ENCODE measurements around the gene PLCG2. TPM values are rescaled to one million over a fixed set of nuclear protein-coding genes. Genes with fewer than 3 reads are reported as not detected.

Gene PLCG2
- total RNA-seq, 1 experiment from 2014 or later: 3.8 TPM

DNA sequence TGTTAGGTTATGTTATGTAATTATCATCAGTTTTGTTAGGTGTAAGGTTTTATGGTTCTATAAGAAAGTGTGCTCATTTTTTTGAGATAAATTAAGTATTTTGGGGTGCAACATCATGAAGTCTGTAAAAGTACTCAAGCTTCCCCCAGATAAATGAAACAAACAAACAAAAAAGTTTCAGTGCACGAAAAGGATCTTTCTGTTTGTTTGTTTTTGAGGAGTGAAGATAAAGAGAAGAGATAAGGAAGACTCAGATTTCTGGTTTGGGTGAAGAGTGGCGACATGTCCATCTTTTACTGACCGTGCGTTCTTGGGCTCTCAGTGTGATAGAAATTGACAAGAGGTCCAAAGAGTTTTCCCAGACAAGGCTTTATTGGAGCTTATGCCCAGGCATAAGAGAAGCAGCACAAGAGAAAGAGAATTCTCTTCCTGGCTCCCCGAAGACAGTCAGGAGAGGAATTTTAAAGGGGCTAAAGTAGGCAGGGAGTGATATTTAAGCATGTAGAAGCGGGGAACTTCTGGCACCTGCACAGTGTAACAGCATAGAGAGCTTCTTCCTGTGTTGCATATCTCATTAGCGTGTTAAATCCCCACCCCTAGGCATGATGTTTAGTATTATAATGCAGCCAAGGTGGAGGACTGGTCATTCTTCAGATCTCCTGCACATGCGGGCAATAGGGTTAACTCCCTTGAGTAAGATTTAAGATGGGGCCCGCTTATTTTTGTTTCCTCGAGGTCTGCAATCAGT, 71.3 kb downstream of the PLCG2 start:
- DNase-seq (ENCODE audit: low read depth, low spot score): no peak

DNA sequence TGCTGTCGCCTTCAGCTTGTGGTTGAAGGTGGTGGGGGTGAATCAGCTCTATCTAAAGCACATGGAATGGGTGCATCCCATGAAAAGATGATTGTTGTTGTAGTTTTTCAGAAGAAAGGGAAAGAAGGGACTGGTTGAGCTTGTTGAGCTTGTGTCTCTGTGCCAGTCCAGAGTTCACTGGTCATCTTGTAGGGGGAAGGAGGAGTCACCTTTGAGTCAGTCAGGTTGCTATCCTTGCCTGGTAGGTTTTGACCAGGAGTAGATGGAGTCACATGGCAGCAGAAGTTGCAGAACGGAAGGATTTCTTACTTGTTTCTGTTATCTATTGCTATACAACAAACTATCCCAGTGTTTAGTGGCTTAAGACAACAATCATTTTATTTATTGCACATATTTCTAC, 73.3 kb downstream of the PLCG2 start:
- DNase-seq (ENCODE audit: low read depth, low spot score): no peak
- in situ Hi-C loops (cut with HindIII; ENCODE audit: low pct_unique_long_range_greater_than_20kb, low sequenced_read_pairs): no loop called here

More for the DNA sequence above, 71.3 kb downstream of the PLCG2 start:
- in situ Hi-C loops (cut with HindIII; ENCODE audit: low pct_unique_long_range_greater_than_20kb, low sequenced_read_pairs): no loop called here

DNA sequence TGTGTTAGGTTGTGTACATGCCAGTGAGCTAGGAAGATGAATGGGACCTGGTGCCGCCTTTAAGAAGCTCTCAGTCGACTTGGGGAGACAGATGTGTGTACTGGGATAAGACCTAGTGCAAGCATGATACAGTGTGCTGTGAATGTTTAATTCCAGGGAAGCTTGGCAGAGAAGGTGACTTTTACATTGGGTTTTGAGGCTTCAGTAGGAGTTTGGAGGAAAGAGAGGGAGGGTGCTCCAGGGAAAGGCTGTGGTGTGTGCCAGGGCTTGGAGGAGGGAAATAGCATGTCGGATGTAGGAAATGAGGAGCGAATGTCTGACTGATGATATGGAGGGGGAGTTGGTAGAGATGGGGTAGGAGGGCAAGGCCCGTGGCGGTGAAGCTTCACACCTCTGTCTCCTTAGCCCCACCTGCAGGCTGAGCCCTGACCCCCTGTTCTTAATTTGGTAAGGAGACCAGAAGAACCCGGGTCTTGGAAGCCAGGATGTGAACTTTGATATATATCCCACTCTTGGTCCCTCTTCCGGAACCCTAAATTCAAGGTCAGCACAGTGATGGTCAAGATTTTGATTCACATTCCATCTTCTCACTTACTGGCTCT, 76.6 kb downstream of the PLCG2 start:
- in situ Hi-C loops (cut with HindIII; ENCODE audit: low pct_unique_long_range_greater_than_20kb, low sequenced_read_pairs): no loop called here

DNA sequence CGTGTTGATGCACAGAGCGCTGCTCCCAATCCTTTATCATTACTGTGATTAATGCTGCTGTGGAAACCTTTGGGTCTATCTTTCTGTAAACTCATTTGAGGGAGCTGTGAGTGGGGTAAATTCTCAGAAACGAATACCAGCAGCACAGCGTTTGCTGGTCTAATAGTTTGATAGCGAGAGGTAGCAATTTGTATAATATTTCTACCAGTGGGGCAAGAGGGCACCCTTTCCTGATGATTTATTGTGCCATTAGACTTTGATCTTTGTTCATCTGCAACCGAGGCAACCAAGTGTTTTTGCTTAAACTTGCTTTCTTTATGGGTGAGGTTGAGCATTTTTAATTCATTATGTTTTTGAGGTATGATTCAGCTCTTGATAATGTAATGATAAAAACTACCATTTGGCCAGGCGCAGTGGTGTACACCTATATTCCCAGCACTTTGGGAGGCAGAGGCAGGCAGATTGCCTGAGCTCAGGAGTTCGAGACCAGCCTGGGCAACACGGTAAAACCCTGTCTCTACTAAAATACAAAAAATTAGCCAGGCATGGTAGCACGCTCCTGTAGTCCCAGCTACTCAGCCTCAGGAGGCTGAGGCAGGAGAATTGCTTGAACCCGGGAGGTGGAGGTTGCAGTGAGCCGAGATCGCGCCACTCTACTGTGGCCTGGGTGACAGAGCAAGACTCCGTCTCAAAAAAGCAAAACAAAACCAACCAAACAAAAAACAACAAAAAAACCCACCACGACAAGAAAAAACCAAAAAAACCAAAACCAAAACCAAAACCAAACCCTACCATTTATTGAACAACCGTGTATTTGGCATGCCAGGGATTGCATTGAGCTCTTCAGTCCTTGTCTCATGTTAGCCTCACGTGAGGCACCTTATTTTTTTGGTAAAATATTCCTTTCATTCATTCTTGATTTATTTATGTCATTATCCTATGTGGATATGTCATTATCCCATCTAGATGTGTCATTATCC, 81.5 kb downstream of the PLCG2 start:
- no peak for DNase-seq (ENCODE audit: low read depth, low spot score)
- in situ Hi-C loops (cut with HindIII; ENCODE audit: low pct_unique_long_range_greater_than_20kb, low sequenced_read_pairs): no loop called here

More for the DNA sequence above, 76.6 kb downstream of the PLCG2 start:
- no peak for DNase-seq (ENCODE audit: low read depth, low spot score)

DNA sequence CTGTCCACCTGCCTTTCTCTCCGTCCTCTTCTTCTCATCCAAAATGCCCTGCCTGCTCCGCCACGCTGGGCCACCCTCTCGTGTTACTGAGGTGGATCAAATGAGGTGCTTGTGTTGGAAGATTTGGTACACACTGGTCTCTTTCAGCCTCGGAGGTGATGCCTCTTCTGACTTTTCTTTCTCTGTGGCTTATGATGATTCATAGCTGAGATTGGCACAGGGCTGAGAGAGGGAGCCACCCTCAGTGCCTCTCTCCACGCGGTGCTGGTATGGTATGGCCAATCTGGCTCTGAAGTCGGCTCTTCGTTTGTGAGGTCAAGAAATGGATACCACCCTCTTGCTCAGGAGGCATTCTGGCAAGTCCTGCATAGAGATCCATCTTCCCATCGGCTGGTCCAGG, 82.4 kb downstream of the PLCG2 start:
- in situ Hi-C loops (cut with HindIII; ENCODE audit: low pct_unique_long_range_greater_than_20kb, low sequenced_read_pairs): no loop called here
- peak; percentile 74 for DNase-seq (ENCODE audit: low read depth, low spot score)

DNA sequence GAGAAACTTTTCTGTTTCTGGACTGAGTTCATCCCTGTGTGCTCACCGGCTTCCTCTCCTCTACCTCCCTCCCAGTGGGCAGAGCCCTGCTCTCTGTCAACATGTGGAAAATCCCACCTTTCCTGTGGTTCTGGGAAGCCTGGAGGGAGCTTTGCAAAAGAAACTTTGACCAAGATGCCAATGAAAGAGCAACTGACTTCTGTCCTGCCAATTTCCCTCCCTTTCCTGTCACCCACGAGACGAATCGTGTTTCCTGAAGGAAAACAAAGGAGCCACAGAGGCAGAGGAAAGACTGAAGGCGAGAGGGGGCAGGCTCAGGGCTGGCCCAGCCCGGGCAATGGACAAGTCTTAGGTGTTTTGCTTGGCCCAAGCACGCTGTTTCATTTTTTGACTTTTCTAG, 82.8 kb downstream of the PLCG2 start:
- in situ Hi-C loops (cut with HindIII; ENCODE audit: low pct_unique_long_range_greater_than_20kb, low sequenced_read_pairs): no loop called here
- DNase-seq (ENCODE audit: low read depth, low spot score): peak; percentile 76

DNA sequence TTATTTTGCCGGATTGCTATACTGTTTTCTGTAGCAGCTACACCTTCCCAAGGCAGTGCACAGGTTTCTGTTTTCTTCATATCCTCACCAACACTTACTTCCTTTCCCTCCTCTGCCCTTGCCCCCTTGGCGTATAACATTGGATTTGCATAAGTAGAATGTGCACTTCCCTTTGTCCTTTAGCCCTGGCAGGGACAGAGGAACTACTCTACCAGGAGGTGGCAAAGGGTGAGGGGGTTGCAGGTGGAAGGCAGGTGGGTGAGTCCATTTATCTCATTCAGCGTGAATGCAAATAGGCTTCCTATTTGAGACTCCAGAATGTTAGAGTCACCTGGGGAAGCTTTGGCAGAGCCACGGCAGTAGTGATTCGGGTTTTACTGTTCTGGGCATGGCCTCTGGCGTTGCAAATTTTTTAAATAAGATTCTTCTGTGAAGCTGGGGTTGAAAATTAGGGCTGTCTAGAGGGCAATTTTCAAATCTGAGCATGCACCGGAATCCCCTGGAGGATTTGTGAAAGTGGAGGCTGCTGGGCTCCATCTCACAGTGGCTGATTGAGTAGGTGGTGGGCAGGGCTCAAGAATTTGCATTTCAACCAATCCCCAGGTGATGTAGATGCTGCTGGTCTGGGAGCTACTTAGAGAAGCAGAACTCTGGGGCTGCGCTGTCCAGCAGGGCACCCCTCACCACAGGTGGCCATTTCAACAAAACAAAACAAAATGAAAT, 84.7 kb downstream of the PLCG2 start:
- in situ Hi-C loops (cut with HindIII; ENCODE audit: low pct_unique_long_range_greater_than_20kb, low sequenced_read_pairs): no loop called here
- no peak for DNase-seq (ENCODE audit: low read depth, low spot score)

DNA sequence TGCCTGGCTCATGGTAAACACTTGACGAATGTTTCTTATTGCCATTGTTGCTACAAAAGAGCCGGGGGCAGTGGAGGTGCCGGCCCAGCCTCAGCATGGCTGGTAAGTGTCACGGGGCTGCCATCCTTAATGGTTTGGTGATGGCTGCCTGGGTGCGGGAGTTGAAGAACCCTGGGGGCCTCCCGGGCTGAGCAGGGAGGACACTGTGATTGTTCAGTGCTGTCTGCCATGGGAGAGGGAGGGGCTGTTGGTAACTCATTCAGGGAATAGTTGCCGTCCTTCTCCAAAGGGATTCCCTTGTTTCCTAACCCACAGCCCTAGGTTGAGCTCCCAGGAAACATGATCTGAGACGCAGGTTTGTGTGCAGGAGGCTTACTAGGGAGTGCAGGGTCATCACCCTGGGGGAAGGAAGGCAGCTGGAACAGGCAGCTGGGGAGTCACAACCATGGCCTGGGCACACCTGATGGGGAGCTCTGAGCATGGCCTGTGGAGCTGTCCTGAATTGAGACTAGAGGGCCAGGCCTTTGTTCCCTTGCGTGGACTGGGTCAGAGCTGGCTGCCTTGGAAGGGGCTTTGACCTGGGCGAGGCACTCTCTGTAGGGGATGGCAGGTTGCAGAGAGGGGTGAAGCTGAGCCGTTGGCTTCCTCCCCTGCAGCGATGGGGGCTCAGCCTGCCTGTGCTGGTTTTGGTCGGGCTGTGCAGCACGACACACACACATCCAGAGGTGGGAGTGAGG, 85.7 kb downstream of the PLCG2 start:
- in situ Hi-C loops (cut with HindIII; ENCODE audit: low pct_unique_long_range_greater_than_20kb, low sequenced_read_pairs): no loop called here

DNA sequence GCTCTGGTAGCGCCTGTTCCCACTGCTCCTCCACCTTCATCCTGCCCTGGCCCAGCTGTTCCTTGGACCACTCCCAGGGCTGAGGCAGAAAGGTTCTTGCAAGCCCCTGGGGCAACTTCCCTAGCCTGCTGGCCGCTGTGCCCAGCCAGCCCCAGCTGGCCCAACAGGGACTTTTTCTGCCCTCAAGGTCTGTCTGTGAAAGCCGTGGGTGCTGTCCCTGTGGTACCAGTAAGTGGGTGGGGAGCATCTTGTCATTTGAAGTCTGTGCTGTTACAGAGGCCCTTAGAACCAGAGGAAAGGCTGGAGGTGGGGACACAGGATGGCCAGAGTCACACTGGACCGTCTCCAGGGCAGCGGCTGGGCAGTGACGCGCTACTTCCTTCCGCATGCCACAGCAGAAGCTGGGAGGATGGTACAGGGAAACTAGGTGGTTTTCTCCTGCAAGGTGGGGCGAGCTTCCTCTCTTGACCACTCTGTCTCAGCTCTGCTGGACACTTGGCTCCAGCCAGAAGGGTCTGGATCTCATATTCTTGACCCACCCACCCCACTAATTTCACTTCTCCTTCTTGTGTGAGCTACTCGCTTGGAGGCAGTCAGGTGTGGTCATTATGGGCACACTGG, 87.8 kb downstream of the PLCG2 start:
- DNase-seq (ENCODE audit: low read depth, low spot score): no peak
- in situ Hi-C loops (cut with HindIII; ENCODE audit: low pct_unique_long_range_greater_than_20kb, low sequenced_read_pairs): no loop called here

More for the DNA sequence above, 85.7 kb downstream of the PLCG2 start:
- no peak for DNase-seq (ENCODE audit: low read depth, low spot score)

DNA sequence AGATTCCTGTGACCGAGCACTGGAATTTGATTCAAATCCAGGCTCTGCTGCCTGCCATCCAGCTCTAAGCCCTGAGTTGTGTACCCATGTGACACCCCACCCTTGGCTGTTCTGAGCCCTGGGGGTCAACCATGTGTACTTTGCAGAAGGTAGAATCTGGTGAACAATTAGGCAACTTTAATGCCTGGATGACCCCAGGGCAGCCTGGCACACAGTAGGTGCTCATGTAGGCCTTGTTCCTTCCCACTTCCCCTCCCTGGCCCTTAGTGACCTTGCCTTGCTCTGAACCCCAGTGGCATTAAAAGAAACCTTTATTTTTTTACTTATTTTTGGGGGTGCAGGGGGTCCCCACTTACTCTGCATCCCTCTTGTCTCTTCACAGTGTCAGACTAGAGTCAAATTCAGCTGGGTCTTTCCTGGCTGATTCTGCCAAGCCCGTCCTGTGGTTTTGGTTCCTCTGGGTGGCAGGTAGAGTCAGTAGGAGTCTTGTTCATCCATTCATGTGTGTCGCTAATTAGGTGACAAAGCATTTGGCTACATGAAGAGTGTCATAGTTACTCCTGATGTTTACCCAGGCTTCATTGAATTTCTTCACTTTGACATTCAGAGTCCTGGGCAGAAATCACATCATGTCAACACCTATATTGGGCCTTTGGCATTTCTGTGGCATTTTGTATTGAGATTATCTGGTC, 89.1 kb downstream of the PLCG2 start:
- DNase-seq (ENCODE audit: low read depth, low spot score): no peak
- in situ Hi-C loops (cut with HindIII; ENCODE audit: low pct_unique_long_range_greater_than_20kb, low sequenced_read_pairs): no loop called here

DNA sequence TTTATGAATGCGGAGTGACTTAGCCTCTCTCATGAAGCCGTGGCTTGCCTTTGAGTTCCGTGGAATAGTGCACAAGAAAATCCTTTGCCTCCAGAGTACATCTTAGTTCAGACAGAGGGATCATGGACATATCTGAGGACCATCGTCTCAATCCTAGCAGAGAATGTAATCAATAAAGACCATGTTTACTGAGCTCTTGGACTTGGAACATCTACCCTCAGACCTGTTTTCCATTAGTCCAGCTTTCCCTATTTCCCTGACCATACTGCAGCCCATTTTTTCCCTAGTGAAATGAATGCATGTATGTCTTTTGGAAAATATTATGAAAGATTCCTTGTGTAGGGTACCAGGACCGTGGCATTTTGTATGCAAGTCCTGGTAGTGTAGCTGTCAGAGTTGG, 90.2 kb downstream of the PLCG2 start:
- DNase-seq (ENCODE audit: low read depth, low spot score): no peak
- in situ Hi-C loops (cut with HindIII; ENCODE audit: low pct_unique_long_range_greater_than_20kb, low sequenced_read_pairs): no loop called here

DNA sequence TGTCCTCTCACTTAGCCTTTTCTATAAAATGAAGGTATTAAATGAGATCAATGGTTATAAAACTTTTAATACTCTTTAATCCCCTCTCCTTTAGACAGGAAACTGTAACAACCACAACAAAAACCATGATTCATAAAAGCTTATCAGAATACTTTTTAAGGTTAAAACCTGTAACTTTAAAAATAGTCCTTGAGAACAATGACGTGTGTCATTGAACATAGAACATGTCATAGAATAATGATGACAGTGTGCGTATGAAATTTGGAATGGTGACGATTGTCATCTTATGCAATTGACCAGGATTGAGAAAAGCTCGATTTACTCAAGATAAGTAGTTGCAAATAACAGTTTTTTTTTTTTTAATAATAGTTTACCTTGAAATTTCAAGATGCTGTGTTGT, 94.1 kb downstream of the PLCG2 start:
- DNase-seq (ENCODE audit: low read depth, low spot score): no peak
- in situ Hi-C loops (cut with HindIII; ENCODE audit: low pct_unique_long_range_greater_than_20kb, low sequenced_read_pairs): no loop called here

DNA sequence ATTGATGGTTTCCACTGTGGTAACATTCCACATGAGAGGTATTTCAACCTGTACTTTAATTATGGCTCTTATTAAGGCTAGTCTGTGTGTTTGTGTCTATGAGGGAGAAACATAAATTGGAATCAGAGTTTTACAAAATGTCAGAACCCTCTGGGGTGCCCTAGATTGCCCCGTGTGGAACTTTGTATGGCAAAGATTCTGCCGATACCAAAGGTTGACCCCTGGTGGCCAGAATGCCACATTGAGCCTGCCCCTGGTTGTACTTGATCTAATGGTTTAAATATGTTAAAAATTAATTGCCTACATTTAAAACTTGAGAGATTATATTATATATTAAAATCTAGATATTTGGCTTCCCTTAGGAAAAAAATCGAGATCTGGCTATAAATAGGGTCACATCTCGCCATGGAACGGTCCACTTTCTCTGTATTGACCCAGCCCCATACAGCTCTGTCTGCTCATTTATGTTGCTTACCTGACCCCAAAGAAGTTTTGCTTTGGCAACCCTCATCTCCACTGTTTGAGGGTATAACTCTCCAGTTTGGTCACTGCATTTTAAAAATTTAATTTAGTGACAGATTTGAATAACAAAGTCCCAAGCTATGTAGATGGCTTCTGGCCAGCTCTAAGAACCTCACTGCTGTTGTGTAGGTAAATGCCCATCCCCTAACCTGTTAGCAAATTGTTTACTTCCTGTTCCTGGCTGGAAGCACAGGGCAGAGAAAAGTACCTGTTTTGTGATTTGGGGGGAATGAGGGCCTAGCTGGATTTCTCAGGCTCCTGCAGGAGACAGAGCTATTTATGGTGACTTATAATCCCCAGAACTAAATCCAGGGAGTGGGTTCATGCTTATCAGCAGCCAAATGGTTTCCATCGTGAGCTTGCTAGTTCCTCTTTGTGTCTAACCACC, 95.0 kb downstream of the PLCG2 start:
- DNase-seq (ENCODE audit: low read depth, low spot score): peak; percentile 48
- in situ Hi-C loops (cut with HindIII; ENCODE audit: low pct_unique_long_range_greater_than_20kb, low sequenced_read_pairs): no loop called here

DNA sequence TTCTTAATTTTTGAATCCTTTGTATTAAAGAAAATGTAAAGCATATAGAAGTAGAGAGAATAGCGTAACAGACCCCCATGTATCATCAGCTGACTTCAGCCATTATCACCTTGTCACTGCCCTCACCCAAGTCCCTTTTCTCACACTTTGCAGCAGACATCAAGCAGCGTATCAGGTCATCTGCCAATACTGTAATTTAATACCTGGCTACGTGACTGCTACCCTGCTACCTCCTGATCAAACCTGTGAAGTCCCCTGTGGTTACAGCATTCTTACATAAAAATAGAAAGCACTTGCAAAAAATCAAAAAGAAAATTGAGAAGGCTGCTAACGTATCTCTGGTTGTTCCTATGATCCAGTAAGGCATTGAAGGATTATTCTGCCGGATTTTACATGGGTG, 96.4 kb downstream of the PLCG2 start:
- DNase-seq (ENCODE audit: low read depth, low spot score): no peak
- in situ Hi-C loops (cut with HindIII; ENCODE audit: low pct_unique_long_range_greater_than_20kb, low sequenced_read_pairs): no loop called here

DNA sequence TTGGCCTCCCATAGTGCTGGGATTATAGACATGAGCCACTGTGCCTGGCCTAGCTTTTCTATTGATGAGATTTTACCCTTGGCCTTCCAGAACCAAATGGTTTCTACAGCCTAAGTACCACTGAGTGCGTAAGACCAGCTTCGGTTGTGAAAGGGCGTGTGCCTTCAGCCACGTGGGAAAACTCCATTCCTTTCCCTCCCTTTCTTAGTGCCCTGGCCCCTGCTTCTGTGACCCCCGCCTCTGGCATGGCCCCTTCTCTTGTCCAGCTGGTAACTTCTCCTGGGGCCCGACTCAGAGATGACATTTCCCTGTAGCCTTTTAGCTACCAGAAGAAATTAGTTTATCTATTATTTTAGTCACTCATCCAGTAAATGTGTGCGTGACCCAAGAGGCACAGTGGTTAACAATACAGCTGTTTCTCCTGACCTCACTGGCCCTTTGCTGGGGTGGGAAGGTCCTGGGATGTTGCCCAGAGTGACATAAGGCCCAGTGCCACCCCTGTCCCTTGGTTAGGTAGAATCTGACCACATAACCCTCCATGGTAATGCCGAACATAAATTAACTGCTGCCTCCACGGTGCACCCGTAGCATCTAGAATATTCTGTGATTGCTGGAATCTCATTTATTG, 97.3 kb downstream of the PLCG2 start:
- DNase-seq (ENCODE audit: low read depth, low spot score): no peak
- in situ Hi-C loops (cut with HindIII; ENCODE audit: low pct_unique_long_range_greater_than_20kb, low sequenced_read_pairs): no loop called here
